Activated gamma-delta T cell treated with anti-CD3 and anti-CD28 coated beads, Interleukin-2, amount 50 U/mL, for 16 hours (primary cell): ENCODE results near the gene FAM83E.
"Not testable (repeated sequence)": the region's sequence is repeated elsewhere in the genome, so short reads cannot be mapped to it uniquely, and the experiment has no call there.

Experiments used
- DNase-seq: peaks from one replicate; pipeline ENCODE4 v3.0.0-alpha.2; 2020; ENCODE audit warnings: low read depth

Gene FAM83E

GRCh38 chr19:48614436-48615230 is at the start of gene FAM83E:
Gene FAM83E, minus strand, starts transcription at chr19:48615076. Its CDS starts 1,704 bp downstream, at chr19:48613372.
- DNase-seq = no peak

DNA sequence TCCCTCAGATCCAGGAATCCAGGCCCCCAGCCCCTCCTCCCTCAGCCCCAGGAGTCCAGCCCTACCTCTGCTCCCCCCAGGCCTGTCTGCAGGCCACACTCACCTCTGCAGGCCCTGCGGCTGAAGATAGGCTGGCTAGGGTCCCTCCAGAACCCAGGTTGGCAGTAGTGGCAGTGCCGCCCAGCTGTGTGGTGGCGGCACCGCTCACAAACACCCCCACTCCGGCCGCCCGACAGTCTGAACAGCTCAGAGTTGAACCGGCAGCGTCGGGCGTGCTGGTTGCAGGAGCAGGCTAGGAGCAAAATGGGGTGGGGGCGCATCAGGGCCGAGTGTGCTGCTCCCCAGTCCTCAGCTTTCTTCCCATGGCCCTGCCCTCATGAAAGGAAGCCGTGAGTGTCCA is 49.6 kb upstream of the FAM83E start:
- DNase-seq = no peak

GRCh38 chr19:48663667-48664066 is 48.8 kb upstream of the FAM83E start:
- DNase-seq = no peak

DNA sequence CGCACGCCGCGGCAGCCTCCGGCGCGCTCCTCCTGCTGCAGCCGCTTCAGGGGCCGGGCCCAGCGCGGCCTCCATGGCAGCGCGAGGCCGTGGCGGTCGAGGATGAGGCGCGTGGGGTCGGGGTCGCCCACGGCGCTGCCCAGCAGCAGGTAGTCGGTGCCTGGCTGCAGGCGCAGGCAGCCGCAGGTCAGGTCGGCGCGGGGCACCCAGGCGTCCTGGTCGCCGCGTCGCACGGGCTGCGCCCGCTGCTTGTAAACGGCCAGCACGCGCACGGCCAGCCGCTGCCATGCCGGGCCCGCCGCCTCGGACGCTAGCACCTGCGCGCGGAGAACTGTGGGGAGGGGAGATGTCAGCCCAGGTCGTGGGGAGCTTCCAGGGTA is 46.8 kb upstream of the FAM83E start:
- no peak for DNase-seq

- peak; percentile 64 for DNase-seq
Measured at GRCh38 chr19:48660852-48661710, 46.2 kb upstream of the FAM83E start.

DNA sequence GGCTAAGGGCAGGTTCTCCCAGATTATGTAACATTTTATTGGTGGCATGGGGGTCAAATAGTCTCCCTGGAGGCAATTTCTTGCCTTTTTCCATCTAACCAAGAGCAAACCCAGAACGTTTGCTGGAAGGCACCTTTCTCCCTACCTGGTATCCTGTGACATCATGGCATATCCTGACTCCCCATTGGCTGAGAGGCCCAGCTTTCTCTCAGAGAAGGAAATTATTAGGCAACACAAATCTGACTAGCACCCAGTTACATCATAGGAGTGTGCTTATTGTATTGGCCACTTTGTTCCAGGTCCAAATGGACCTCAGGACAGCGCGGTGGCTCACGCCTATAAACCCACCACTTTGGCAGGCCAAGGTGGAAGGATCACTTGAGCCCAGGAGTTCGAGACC is 44.9 kb upstream of the FAM83E start:
- DNase-seq = no peak

DNA sequence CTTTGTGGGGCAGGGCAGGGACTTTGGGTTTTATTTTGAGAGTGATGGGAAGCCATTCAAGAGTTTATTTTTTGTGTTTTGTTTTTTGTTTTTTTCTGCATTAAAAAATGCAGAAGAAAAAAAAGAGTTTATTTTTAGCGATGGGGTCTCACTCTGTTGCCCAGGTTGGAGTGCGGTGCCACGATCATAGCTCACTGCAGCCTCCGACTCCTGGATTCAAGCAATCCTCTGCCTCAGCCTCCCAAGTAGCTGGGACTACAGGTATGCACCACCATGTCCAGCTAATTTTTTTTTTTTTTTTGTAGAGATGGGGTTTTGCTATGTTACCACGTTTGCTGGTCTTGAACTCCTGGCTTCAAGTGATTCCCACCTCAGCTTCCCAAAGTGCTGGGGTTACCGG is 43.6 kb upstream of the FAM83E start:
- no peak for DNase-seq

DNA sequence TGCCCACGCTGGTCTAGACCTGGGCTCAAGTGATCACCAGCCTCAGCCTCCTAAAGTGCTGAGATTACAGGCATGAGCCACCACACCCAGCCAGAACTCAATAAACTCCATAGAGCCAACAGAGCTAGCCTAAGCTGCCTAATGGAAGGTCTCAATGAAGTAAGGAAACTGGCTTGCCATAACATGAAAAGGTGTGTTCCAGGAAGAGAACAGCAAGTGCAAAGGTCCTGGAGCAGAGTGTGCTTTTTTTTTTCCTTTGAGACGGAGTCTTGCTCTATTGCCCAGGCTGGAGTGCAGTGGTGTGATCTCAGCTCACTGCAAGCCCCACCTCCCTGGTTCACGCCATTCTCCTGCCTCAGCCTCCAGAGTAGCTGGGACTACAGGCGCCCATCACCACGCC is 43.0 kb upstream of the FAM83E start:
- not testable (repeated sequence) for DNase-seq

DNA sequence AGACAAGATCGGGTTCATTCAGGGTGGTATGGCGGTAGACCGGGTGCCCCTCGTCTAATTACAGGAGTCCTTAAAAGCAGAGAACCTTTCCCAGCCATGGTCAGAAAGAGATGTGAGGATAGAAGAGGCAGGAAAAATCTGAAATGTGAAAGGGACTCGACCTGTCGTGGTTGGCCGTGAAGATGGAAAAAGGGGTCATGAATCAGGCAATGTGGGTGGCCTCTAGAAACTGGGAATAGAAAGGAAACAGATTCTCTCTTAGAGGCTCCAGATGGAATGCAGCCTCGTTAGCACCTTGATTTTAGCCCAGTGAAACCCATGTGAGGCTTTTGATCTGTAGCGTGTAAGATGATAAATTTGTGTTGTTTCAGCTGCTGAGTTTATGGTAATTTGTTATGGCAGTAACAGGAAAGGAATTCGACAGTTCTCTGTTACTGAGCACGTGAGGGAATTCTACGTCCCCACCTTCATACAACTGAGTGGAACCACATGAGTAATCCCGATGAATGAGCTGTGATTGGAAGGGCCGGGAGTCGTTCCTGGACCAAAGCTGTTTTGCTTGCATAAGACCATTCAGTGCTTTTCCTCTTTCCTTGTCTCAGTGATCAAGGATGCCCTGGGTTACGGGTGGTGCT is 42.1 kb upstream of the FAM83E start:
- DNase-seq = no peak

- no peak for DNase-seq
Measured at GRCh38 chr19:48654299-48655059, 39.6 kb upstream of the FAM83E start.

- DNase-seq = no peak
Measured at GRCh38 chr19:48651683-48652048, 36.8 kb upstream of the FAM83E start.

GRCh38 chr19:48650974-48651682 is 36.3 kb upstream of the FAM83E start:
- no peak for DNase-seq

DNA sequence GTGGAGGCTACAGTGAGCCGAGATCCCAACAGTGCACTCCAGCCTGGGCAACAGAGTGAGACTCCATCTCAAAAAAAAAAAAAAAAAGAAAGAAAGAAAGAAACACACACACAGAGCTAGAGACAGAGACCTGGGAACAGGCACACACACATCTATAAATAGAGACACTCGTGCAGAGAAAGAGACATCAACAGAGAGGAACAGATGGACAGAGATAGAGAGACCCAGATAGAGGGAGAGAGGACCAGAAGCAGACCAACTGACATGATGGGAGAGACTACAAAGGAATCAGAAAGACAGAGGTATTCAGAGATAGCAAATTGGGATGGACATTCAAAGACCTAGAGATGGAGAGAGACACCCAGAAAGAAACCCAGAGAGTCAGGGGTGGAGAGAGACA is 33.3 kb upstream of the FAM83E start:
- DNase-seq = no peak

DNA sequence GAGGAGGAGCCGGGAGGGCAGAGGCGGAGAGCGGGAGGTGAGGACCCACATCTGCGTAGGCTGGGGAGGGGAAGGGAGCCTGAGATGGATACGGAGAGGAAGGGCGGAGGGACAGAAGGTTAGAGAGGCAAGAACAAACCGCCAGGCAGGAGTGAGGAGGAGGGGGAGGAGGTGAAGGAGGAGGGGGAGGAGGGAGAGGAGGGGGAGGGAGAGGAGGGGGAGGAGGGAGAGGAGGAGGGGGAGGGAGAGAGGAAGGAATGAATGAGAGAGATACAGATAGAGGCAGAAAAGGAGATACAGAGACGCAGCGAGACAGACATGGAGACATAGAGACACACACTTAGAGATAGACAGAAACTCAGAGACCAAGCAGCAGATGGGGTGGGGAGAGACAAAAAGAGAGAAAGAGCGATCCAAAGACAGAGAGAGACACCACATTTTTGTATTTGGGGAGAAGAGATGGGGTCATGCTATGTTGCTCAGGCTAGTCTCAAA is 31.9 kb upstream of the FAM83E start:
- no peak for DNase-seq

GRCh38 chr19:48646001-48646721 is 31.3 kb upstream of the FAM83E start, which contains the start of gene CA11:
Gene CA11, minus strand, starts transcription at chr19:48646187. Its CDS starts 555 bp downstream, at chr19:48645632.
- DNase-seq = peak; percentile 87

DNA sequence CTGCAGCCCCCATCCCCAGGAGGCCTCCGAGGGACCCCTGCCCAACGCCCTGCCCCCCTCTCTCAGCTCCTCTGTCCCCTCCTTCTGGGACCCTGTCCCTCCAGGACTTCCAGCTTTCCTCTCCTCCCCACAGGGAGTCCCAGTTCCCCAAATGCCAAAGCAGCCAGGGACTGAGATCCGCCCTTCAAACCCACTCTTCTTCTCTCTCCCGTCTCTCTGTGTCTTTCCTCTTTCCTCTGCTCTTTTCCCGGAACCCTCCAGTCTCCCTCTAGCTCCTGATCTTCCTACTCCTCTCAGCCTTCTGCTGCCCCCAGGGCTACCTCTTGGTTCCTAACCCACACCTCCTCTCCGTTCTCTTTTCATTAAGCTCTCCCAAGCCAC is 30.7 kb upstream of the FAM83E start:
- no peak for DNase-seq

DNA sequence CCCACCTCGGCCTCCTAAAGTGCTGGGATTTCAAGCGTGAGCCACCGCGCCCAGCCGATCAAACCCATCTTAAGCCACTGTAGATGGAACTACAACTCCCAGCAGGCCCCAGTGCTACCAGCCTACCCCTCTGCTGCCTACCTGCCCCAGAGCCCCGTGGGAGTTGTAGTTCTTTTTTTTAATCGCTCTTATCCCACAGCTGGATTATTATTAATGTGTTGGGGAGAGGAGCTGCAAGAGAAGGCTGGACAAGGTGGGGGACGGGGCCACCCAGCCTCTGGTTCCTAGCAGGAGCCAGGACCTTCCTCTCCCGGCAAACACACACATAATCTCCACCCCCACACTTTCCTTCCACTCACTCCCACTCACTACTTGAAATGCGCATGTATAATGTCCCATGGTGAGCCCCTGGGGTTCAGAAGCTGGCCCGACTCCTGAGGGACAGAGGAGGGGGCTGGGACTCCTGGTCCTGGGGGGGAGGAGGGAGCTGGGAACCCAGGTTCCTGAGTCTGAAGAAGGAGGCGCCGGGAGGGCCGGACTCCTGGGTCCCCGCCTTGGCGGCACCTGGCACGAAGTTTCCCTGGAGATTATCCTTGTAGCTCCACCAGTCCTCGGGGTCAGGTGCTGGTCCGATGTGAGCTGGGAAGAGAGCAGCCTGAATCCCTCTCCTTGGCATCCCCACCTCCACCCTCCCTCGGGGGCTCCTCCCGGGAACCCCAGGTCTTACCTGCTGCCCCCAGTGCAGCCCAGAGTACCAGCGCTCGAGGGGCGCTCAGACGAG is 30.2 kb upstream of the FAM83E start:
- DNase-seq = peak; percentile 58

DNA sequence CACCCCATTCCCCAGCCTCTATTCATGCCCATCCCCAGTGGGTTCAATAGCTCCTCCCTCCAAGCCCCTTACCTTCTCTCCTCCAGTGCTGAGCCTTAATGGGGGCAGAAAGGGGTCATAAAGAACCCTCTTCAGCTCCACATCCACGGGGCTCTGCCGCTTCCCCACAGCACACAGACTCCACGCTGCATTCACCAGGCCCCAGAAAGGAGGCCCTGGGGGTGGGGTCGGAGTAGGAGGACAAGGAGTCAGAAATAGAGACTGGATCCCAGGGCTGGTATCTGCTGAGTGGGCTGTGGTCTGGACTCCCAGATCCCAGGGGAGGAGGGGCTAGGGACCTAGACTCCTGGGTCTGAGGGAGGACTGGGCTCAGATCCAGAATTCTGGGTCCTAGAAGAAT is 29.5 kb upstream of the FAM83E start:
- no peak for DNase-seq

DNA sequence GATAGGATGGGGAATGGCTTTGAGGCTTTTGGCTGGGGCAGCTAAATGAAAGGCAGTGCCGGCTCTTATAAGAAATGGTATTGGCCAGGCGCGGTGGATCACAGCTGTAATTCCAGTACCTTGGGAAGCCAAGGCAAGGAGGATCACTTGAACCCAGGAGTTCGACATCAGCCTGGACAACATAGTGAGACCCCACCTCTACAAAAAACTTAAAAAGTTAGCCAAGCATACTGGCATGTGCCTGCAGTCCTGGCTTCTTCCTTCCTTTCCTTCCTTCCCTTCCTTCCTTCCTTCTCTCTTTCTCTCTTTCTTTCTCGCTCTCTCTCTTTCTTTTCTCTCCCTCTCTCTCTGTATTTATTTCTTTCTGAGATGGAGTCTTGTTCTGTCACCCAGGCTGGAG is 28.0 kb upstream of the FAM83E start:
- DNase-seq = no peak

DNA sequence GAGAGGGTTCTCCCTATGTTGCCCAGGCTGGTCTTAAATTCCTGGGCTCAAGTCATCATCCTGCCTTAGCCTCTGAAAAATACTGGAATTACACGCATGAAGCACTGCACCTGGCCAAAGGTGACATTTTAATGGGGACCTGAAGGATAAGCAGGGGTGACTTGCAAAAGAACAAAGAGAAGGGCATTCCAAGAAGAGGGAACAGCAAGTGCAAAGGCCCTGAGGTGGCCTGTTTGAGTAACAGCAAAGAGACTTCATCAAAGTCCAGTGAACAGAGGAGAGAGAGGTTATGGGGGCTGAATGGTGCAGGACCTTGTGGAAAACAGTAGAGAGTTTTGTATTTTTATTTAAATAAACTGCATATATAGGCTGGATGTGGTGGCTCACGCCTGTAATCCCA is 27.0 kb upstream of the FAM83E start:
- no peak for DNase-seq
